Epithelial cell of proximal tubule (primary cell): Measurements from ENCODE around the gene ADTRP. TPM values are rescaled to one million over a fixed set of nuclear protein-coding genes. Genes with fewer than 3 reads are reported as not detected.

Experiments
- DNase-seq: peaks from one replicate; pipeline ENCODE4 v3.0.0-alpha.2; 2011; ENCODE audit warnings: low read depth
- H3K4me3 ChIP-seq: 2 replicates; pipeline ENCODE4 v1.5.1; 2011; ENCODE audit warnings: low read depth, mild to moderate bottlenecking, low read length
- total RNA-seq: library from RNA; depleted of rRNA; stranded (reverse); fragments of >200 nt; gene quantifications from 2 replicates; pipeline ENCODE4 v1.2.3, GENCODE V29; 2015
- TF ChIP-seq, protein P1 (sequence below): conservative IDR thresholded peaks from 2 replicates; pipeline ENCODE4 v1.5.1; 2012; ENCODE audit warnings: low read depth, mild to moderate bottlenecking, low read length

Gene ADTRP
- total RNA-seq, 1 donor from 2014 or later, result 0.12 TPM

DNA sequence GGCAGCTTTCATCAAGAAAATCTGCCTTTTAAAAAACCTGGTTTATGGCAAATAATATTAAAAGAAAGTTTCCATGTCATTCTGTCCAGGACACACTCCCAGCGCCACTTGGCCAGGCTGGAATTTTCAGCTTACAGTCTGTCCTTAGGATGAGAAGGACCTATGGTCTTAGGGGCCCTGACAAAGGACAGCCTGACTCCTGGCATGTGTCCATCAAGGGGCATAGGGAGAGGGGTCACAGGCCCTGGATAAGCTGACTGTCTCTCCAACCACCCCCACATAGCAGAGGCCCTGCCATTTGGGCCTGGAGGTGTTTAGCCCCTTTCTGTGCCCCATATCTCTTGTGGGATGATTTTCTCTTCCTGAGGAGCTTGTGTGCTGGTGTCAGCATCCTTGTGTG lies 60.6 kb downstream of the ADTRP start:
- DNase-seq, result no peak
- no peak overlapping the region for H3K4me3 ChIP-seq

DNA sequence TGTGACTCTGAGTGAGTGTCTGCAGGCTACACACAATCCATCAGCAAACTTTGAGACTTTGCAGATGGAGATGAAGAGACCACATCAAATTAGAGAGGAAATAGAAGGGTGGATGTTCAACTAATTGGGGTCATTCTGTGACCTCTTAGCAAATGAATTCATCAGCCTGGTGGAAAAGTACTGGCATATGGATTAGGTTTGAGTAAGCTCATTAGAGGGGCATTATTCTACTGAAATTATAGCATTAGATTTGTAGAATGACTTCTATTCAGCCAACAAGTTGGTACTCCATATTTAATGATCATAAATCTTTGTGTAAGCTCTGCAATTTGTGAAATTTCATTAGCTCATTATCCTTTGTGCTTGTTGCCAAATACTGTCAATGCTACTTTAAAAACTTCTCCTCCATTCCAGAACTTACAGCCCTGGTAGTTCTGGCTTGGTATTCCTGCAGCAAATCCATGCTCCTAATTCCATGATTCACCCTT lies 63.8 kb downstream of the ADTRP start:
- TF ChIP-seq, protein P1, sequence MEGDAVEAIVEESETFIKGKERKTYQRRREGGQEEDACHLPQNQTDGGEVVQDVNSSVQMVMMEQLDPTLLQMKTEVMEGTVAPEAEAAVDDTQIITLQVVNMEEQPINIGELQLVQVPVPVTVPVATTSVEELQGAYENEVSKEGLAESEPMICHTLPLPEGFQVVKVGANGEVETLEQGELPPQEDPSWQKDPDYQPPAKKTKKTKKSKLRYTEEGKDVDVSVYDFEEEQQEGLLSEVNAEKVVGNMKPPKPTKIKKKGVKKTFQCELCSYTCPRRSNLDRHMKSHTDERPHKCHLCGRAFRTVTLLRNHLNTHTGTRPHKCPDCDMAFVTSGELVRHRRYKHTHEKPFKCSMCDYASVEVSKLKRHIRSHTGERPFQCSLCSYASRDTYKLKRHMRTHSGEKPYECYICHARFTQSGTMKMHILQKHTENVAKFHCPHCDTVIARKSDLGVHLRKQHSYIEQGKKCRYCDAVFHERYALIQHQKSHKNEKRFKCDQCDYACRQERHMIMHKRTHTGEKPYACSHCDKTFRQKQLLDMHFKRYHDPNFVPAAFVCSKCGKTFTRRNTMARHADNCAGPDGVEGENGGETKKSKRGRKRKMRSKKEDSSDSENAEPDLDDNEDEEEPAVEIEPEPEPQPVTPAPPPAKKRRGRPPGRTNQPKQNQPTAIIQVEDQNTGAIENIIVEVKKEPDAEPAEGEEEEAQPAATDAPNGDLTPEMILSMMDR, result no peak
- H3K4me3 ChIP-seq, result no peak overlapping the region
- no peak for DNase-seq

More for the DNA sequence above, 60.6 kb downstream of the ADTRP start:
- TF ChIP-seq, protein P1, result no peak

DNA sequence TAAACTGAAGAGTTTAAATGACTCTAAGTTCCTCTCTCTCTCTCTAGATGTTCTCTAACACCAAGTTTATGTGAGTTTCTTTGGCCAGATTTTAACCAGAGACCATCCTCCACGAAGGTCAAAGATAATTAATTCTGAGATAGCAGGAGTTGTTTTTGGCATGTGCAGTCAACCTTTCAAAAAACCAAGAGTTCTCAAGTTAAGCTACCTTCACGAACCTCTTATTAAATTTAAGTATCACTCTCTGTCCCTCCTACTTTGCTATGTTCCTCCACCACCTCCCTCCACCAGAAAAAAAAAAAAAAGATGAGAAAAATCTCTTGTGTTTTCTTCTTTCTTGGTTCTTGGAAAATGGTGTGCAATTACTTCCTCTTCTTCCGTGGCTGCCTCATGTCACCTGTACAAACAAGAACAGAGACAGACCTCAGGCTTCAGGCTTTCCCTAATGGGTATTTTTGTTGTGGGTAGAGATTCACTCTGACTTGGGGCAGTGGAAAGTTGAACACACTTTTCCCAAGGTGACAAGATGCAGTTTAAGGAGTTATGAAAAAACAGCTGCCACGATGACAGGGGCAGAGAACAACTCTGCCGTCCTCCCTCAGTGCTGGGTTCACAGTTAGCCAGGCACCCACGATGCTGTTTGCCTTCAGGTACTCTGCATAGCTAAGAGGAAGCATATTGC lies 64.3 kb downstream of the ADTRP start:
- TF ChIP-seq, protein P1, result no peak

DNA sequence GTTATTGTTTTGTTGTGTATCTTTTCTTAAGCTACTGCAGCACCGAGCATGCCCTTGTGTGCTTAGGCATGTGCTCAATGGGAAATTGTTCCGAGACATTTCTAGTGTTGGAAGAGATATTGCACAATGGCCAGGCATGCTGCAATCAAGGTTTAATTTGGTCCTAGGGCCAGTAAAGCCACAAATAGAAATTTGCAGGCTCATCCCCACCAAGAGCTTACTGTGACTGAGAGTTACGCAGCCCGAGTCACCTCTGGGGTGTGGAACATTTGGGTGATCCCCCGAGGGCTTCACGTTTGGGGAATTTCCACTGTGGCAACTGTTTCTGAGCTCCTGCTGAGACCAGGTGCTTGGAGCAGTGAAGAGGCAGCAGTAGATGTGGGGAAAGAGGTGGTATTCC lies 65.8 kb downstream of the ADTRP start:
- TF ChIP-seq, protein P1, result no peak

More for the DNA sequence above, 64.3 kb downstream of the ADTRP start:
- H3K4me3 ChIP-seq, result no peak overlapping the region
- DNase-seq, result no peak

DNA sequence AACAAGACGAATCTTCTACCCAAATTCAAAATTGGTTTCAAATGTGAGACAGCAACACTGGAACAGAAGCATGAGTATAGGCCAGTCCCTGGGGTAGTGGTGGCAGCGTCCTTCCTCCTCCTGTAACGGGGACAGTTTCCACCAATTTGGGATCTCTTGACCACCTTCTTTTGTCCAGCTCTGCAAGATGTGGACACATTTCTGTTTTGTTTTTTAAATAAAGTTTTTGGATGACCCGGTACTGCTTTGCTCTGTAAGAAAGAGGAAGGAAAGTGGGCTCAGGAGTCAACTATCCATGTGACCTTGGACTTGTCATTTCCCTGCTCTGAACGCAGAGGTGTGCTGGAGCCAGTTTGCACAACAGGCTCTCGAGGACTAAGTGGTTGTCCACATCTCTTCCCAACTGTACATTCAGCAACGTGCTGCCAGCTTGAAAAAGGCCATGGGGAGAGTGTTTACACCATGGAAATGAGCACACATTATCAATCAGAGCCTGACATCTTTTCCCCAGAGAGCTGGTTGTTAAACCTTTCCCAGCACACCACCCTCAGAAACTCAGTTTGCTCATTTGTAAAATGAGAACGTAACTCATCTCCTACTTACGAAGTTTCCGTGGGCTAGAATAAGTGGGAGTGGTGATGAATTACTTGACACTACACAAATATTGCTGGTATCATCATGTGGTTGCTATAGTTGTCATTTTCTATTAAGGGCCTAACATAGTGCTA lies 66.5 kb downstream of the ADTRP start:
- DNase-seq, result no peak
- TF ChIP-seq, protein P1, result no peak
- no peak overlapping the region for H3K4me3 ChIP-seq

More for the DNA sequence above, 65.8 kb downstream of the ADTRP start:
- no peak for DNase-seq
- no peak overlapping the region for H3K4me3 ChIP-seq

DNA sequence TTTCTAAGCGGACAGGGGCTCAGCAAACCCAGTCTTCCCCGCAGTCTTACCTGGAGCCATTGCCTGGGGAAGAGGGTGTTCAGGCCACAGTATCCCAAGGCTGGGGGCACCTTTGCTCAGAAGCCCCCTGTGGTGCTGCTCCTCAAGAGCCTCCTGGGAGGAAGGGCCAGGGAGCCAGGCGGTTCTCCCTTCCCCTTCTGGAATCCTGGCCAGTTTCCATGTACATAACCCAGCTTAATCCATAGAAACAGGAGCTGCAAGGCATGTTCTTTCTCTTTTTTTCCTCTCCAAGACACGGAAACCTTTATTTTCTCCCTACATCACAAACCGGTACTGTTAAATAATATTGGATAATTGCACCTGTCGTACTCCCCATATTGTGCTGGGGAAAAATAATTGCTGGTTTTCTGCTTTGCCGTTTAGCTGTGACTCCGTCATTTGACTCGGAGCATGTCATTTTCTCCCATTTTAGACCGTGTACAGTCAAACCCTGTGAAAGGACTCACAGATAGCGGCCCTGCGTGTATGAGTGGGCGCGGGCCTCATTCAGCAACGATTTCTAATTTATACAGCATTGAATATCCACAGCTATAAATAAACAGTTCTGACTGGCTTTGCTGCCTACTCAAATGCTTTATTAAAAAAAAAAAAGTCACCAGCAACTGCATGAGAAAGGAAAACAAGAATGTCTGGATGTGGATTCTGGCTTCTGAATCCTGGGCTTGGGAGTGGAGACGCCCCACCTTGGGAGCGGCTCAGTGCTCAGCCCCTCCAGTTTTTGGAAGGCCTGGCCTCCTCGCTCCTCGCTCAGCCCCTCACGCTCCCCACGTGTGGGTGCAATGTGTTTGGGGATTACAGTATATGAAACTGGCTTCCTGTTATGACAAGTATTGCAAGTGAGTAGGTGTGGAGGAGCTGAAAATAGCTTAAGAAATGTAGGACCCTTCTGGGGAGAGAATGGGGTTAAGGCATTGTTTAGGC lies 67.3 kb downstream of the ADTRP start:
- TF ChIP-seq, protein P1, result no peak
- no peak for DNase-seq
- no peak overlapping the region for H3K4me3 ChIP-seq
